Activated CD4-positive, alpha-beta memory T cell treated with anti-CD3 and anti-CD28 coated beads, Interleukin-2, amount 10 ng/mL, durations not matched to agents 7 days and 5 days (primary cell): ENCODE data around the gene LRRC74A. TPM values are rescaled to one million over a fixed set of nuclear protein-coding genes. Genes with fewer than 3 reads are reported as not detected.
A peak's percentile ranks its signal among the peaks of the same experiment; 100 is the strongest.

Experiments used
- CTCF ChIA-PET: fragments of 350-600 bp; sonication (Branson Sonifier 250); formaldehyde crosslinking; loops from one replicate; lab custom pipeline; 2021; ENCODE audit warnings: antibody characterized with exemption, inconsistent platforms; lab: Charles Lee
- POLR2A ChIA-PET: fragments of 350-600 bp; sonication (Branson Sonifier 250); formaldehyde crosslinking; loops from one replicate; lab custom pipeline; 2021; ENCODE audit warnings: antibody characterized with exemption; lab: Charles Lee
- DNase-seq: peaks from one replicate; pipeline ENCODE4 v3.0.0-alpha.2; 2020
- H3K27ac Mint-ChIP-seq: one replicate; pipeline ENCODE4 v1.8.0; 2021; ENCODE audit warnings: mild to moderate bottlenecking, mixed read lengths
- H3K27me3 Mint-ChIP-seq: one replicate; pipeline ENCODE4 v1.8.0; 2021; ENCODE audit warnings: mixed read lengths
- H3K36me3 Mint-ChIP-seq: one replicate; pipeline ENCODE4 v1.8.0; 2021; ENCODE audit warnings: low read depth, mixed read lengths
- H3K4me1 Mint-ChIP-seq: one replicate; pipeline ENCODE4 v1.8.0; 2021; ENCODE audit warnings: mixed read lengths
- H3K4me3 Mint-ChIP-seq: one replicate; pipeline ENCODE4 v1.8.0; 2021; ENCODE audit warnings: mild to moderate bottlenecking, mixed read lengths
- H3K9me3 Mint-ChIP-seq: one replicate; pipeline ENCODE4 v1.8.0; 2021; ENCODE audit warnings: mixed read lengths
- total RNA-seq, 2 experiments: library from RNA; stranded (reverse); gene quantifications; one replicate each; pipeline ENCODE4 v1.2.3, GENCODE V29; 2021

Gene LRRC74A
- total RNA-seq: not detected

GRCh38 chr14:76826122-76826521 is at the start of gene LRRC74A:
Gene LRRC74A (plus strand): TSS chr14:76826408. CDS start chr14:76826698, 290 bp downstream.
- Mint-ChIP-seq H3K9me3 (no peaks in the 10 kb centered on the region), H3K4me3 (no peak within 1 kb of the TSS), H3K27ac (no peak within 1 kb of the TSS), H3K4me1 (no peaks in the 10 kb centered on the region), H3K36me3 (no peaks in the 10 kb centered on the region), H3K27me3 (peaks cover 16% of the 10 kb centered on the region)
- no peak for DNase-seq
- ChIA-PET CTCF (interaction anchor here (1.1 kb wide), 1 partner anchor 48 kb away, joined by 4 read pairs; no protein-coding TSS in a partner anchor), POLR2A (no interaction called here)

- no peak overlapping the region for H3K4me3 Mint-ChIP-seq
- no peaks in the 10 kb centered on the region for H3K9me3 Mint-ChIP-seq
- no peaks in the 10 kb centered on the region for H3K27me3 Mint-ChIP-seq
- ChIA-PET CTCF (interaction anchor here (0.7 to 1.4 kb wide), 4 partner anchors 9 to 67 kb away, joined by 3 to 5 read pairs (median 4); no protein-coding TSS in a partner anchor), POLR2A (interaction anchor here (1.1 kb wide), 1 partner anchor 11 kb away, joined by 3 read pairs; no protein-coding TSS in a partner anchor)
- no peak overlapping the region for H3K27ac Mint-ChIP-seq
- H3K36me3 Mint-ChIP-seq: no peaks in the 10 kb centered on the region
- peaks cover 17% of the 10 kb centered on the region for H3K4me1 Mint-ChIP-seq
- DNase-seq: peak; percentile 13
Measured at GRCh38 chr14:76776428-76777251, 49.6 kb upstream of the LRRC74A start.

GRCh38 chr14:76777721-76778120 is 48.5 kb upstream of the LRRC74A start:
- no peak overlapping the region for H3K4me3 Mint-ChIP-seq
- ChIA-PET CTCF (interaction anchor here (1.1 to 1.4 kb wide), 2 partner anchors 7 to 33 kb away, joined by 3 to 5 read pairs; no protein-coding TSS in a partner anchor), POLR2A (no interaction called here)
- H3K4me1 Mint-ChIP-seq: peaks cover 28% of the 10 kb centered on the region
- H3K9me3 Mint-ChIP-seq: no peaks in the 10 kb centered on the region
- H3K27ac Mint-ChIP-seq: no peak overlapping the region
- H3K27me3 Mint-ChIP-seq: no peaks in the 10 kb centered on the region
- no peaks in the 10 kb centered on the region for H3K36me3 Mint-ChIP-seq
- DNase-seq: peak; percentile 15

DNA sequence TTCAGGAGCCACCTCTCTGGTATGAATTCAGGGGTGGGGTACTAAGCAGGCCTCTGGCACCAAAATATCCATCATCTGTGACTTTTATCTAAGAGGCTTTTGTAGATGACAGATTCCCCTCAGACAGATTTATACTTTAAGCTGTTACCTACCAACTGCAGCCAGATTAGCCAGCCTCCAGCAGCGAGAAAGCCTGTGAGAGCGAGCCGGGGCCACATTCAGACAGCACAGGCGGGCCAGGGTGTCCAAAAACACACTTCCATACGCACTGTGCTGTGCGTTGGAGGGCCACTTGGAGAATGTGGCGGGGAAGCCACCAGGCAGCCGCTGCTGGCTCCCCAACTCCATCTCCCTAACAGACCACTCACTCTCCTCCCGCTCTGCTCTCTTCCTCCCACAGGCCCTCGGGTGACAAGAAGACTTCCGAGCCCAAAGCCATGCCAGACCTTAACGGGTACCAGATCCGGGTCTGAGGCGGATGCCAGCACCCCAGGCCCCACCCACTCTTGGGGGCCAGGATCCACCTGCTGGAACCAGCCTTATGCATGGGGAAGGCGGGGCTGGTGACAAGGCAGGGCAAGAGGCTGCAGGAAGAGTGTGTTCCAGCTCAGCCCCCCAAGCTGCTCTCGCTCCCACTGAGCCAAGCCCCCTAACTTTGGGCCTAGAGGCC is 47.5 kb upstream of the LRRC74A start:
- no peak overlapping the region for H3K27ac Mint-ChIP-seq
- DNase-seq: peak; percentile 12
- peaks cover 31% of the 10 kb centered on the region for H3K4me1 Mint-ChIP-seq
- no peaks in the 10 kb centered on the region for H3K9me3 Mint-ChIP-seq
- no peaks in the 10 kb centered on the region for H3K27me3 Mint-ChIP-seq
- ChIA-PET POLR2A (no interaction called here), CTCF (no interaction called here)
- no peak overlapping the region for H3K4me3 Mint-ChIP-seq
- H3K36me3 Mint-ChIP-seq: no peaks in the 10 kb centered on the region

DNA sequence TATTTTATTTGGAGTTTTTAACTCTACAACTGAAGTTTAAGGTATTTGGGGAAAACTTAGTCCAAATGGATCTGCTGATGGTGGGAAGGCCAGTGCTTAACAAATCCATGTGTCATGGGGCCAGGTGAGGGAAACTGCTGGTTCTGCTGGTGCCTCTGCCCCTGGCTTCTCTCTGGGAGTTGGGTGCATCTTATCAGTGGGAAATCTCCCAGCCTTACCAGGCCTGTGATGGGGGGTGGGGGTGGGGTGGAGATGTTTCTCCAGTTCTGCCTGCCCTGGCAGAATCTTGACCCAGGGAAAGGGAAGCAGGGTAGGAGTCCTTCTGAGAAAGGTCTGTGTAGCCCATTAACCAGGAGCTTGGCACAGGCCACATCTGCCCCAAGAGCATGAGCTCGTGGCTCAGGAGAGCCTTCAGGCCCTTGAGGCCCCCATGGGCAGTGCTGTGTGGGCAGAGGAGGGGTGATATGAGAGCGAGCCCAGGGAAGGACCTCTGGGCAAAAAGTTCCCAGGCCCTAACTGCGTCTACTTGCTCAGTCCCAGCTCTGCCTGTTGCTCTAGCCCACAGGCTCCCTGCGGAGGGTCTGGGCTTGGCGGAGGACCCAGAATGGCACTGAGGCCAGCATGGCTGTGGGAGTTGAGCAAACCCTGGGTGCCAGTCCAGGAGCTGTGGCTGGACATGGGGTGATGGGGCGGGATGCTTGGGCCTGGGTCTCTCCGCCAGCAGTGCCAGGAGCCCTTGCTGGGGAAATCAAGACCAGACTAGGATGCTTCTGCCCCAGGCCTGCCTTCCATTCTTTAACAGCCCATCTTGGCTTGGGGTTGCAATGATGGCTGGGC is 46.8 kb upstream of the LRRC74A start:
- ChIA-PET POLR2A (interaction anchor here (1.8 kb wide), 1 partner anchor 11 kb away, joined by 6 read pairs; no protein-coding TSS in a partner anchor), CTCF (no interaction called here)
- Mint-ChIP-seq H3K4me1 (peaks cover 33% of the 10 kb centered on the region), H3K9me3 (no peaks in the 10 kb centered on the region), H3K27me3 (no peaks in the 10 kb centered on the region), H3K27ac (no peak overlapping the region), H3K4me3 (no peak overlapping the region), H3K36me3 (no peaks in the 10 kb centered on the region)
- DNase-seq: peak; percentile 12

- Mint-ChIP-seq H3K4me1 (peaks cover 34% of the 10 kb centered on the region), H3K4me3 (no peak overlapping the region), H3K9me3 (no peaks in the 10 kb centered on the region), H3K27ac (no peak overlapping the region), H3K27me3 (no peaks in the 10 kb centered on the region), H3K36me3 (no peaks in the 10 kb centered on the region)
- POLR2A ChIA-PET: interaction anchor here (1.8 kb wide), 1 partner anchor 11 kb away, joined by 6 read pairs; no protein-coding TSS in a partner anchor
- CTCF ChIA-PET: no interaction called here
- peak; percentile 11 for DNase-seq
Measured at GRCh38 chr14:76780058-76780345, 46.2 kb upstream of the LRRC74A start.

GRCh38 chr14:76780360-76780759 is 45.8 kb upstream of the LRRC74A start:
- ChIA-PET POLR2A (interaction anchor here (1.8 kb wide), 1 partner anchor 11 kb away, joined by 6 read pairs; no protein-coding TSS in a partner anchor), CTCF (interaction anchor here (7.4 kb wide), 1 partner anchor 70 kb away, joined by 60 read pairs; no protein-coding TSS in a partner anchor)
- H3K27ac Mint-ChIP-seq: no peak overlapping the region
- H3K36me3 Mint-ChIP-seq: no peaks in the 10 kb centered on the region
- H3K4me3 Mint-ChIP-seq: no peak overlapping the region
- no peaks in the 10 kb centered on the region for H3K9me3 Mint-ChIP-seq
- peak; percentile 3 for DNase-seq
- H3K4me1 Mint-ChIP-seq: peaks cover 34% of the 10 kb centered on the region
- no peaks in the 10 kb centered on the region for H3K27me3 Mint-ChIP-seq

DNA sequence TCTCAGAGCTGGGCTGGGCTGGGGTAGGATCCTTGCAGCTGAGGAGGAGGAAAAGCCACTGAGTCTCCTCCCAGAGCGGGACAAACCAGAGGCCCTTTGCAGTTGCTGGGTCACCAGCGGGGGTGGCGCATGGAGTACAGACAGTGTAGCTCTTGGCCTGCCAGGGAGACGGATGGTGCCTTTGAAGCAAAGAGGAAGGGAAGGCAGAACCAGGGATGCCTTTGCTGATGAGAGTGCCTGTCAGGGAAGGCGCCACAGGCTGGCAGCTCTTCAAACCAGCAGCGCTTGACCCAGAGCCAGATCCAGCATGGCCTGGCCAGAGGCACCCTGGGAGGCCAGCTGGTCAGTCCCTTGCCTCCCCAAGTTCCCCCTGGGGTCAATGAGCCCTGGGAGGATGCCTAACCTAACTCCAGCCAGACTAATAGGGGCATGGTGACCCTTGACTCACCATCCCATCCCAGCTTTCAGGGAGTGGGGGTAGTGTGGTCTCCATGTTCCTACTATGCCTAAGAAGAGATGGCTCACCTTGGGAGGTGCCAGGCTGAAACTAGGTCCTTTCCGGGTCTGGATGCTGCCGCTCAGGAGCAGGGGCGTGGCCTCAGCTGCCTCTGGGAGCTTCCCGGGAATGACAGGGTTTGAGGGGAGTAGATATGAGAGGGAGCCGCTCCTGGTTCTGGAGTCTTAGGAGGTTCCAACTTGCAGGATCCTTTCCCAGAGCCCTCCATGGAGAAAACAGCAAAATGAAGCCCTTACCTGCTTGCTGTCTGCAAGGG is 45.1 kb upstream of the LRRC74A start:
- peak; percentile 12 for DNase-seq
- no peak overlapping the region for H3K4me3 Mint-ChIP-seq
- H3K36me3 Mint-ChIP-seq: no peaks in the 10 kb centered on the region
- ChIA-PET POLR2A (interaction anchor here (1.0 to 1.8 kb wide), 2 partner anchors 12 to 17 kb away, joined by 3 to 6 read pairs; no protein-coding TSS in a partner anchor), CTCF (interaction anchor here (7.4 kb wide), 1 partner anchor 70 kb away, joined by 60 read pairs; no protein-coding TSS in a partner anchor)
- no peak overlapping the region for H3K27ac Mint-ChIP-seq
- peaks cover 34% of the 10 kb centered on the region for H3K4me1 Mint-ChIP-seq
- H3K9me3 Mint-ChIP-seq: no peaks in the 10 kb centered on the region
- no peaks in the 10 kb centered on the region for H3K27me3 Mint-ChIP-seq

- ChIA-PET POLR2A (interaction anchor here (1.0 kb wide), 1 partner anchor 17 kb away, joined by 3 read pairs; no protein-coding TSS in a partner anchor), CTCF (interaction anchor here (7.4 kb wide), 1 partner anchor 71 kb away, joined by 60 read pairs; no protein-coding TSS in a partner anchor)
- Mint-ChIP-seq H3K4me3 (no peak overlapping the region), H3K4me1 (peaks cover 34% of the 10 kb centered on the region), H3K27ac (no peak overlapping the region), H3K27me3 (no peaks in the 10 kb centered on the region), H3K9me3 (no peaks in the 10 kb centered on the region), H3K36me3 (no peaks in the 10 kb centered on the region)
- no peak for DNase-seq
Measured at GRCh38 chr14:76781648-76782051, 44.6 kb upstream of the LRRC74A start.

- no peak for DNase-seq
- Mint-ChIP-seq H3K27ac (no peak overlapping the region), H3K27me3 (no peaks in the 10 kb centered on the region), H3K4me1 (peaks cover 34% of the 10 kb centered on the region), H3K4me3 (no peak overlapping the region), H3K9me3 (no peaks in the 10 kb centered on the region), H3K36me3 (no peaks in the 10 kb centered on the region)
- ChIA-PET CTCF (interaction anchor here (0.8 to 7.4 kb wide), 3 partner anchors 28 to 268 kb away, joined by 3 to 60 read pairs (median 5); no protein-coding TSS in a partner anchor), POLR2A (interaction anchor here (0.8 to 3.3 kb wide), 4 partner anchors 14 to 30 kb away, joined by 3 to 17 read pairs (median 4); partner anchors contain the start of genes ANGEL1 and VASH1)
Measured at GRCh38 chr14:76782115-76782884, 43.9 kb upstream of the LRRC74A start.
